H1 (cell line): ENCODE measurements around the gene ZNF670. TPM values are rescaled to one million over a fixed set of nuclear protein-coding genes. Genes with fewer than 3 reads are reported as not detected.
A peak's percentile ranks its signal among the peaks of the same experiment; 100 is the strongest.

ENCODE experiments used
- CTCF ChIA-PET: fragments of 300-600 bp; sonication (Branson Sonifier 250); formaldehyde crosslinking; loops from one replicate; lab custom pipeline; 2021; ENCODE audit not compliant: partially characterized antibody; lab: Charles Lee
- POLR2A ChIA-PET: fragments of 300-600 bp; sonication (Branson Sonifier 250); formaldehyde crosslinking; loops from one replicate; lab custom pipeline; 2021; ENCODE audit warnings: inconsistent platforms; ENCODE audit not compliant: partially characterized antibody; lab: Charles Lee
- DNase-seq, 2 experiments: peaks; one replicate each; pipeline versions ENCODE4 v3.0.0 to v3.0.0-alpha.2; 2010 to 2022; ENCODE audit warnings: low spot score in 2 of 2, low read depth in 1 of 2, mixed read lengths in 1 of 2
- FAIRE-seq: peaks from 2 replicates; lab custom pipeline; 2011; peaks lifted over from hg19 to GRCh38; lab: Jason Lieb, UNC
- H2AFZ ChIP-seq: 2 replicates; pipeline ENCODE4 v1.8.1; 2012; ENCODE audit warnings: low read length, inconsistent platforms
- H2AK5ac ChIP-seq: 2 replicates; pipeline ENCODE4 v1.6.1; 2013; ENCODE audit warnings: low read depth, low read length
- H2BK120ac ChIP-seq: replicated peaks from 2 replicates; pipeline ENCODE3; 2013; ENCODE audit warnings: low read depth, low read length, inconsistent platforms
- H2BK12ac ChIP-seq: 2 replicates; pipeline ENCODE4 v1.6.1; 2013; ENCODE audit warnings: low read depth, low read length
- H2BK15ac ChIP-seq: 2 replicates; pipeline ENCODE4 v1.6.1; 2013; ENCODE audit warnings: low read length
- H2BK20ac ChIP-seq: 2 replicates; pipeline ENCODE4 v1.6.1; 2013; ENCODE audit warnings: low read length
- H2BK5ac ChIP-seq: 2 replicates; pipeline ENCODE4 v1.6.1; 2013; ENCODE audit warnings: low read depth, low read length
- H3K14ac ChIP-seq: 2 replicates; pipeline ENCODE4 v1.6.1; 2013; ENCODE audit warnings: inconsistent platforms; ENCODE audit not compliant: insufficient read length
- H3K18ac ChIP-seq: 2 replicates; pipeline ENCODE4 v1.6.1; 2013; ENCODE audit warnings: low read length; ENCODE audit errors: extremely low read depth
- H3K23ac ChIP-seq: 2 replicates; pipeline ENCODE4 v1.6.1; 2013; ENCODE audit warnings: inconsistent platforms; ENCODE audit not compliant: insufficient read length
- H3K23me2 ChIP-seq: 2 replicates; pipeline ENCODE4 v1.6.1; 2013; ENCODE audit warnings: low read depth, low read length
- H3K27ac ChIP-seq: 2 replicates; pipeline ENCODE4 v1.6.1; 2011; ENCODE audit warnings: low read depth, low read length, inconsistent platforms
- H3K27me3 ChIP-seq, 4 experiments: replicated peaks in 1 of 4; 1 replicate in 1 of 4; 2 replicates in 3 of 4; pipeline versions ENCODE4 v1.6.1 to v1.8.1; 2011 to 2013; ENCODE audit warnings: low read length in 3 of 4, mild to moderate bottlenecking in 3 of 4, inconsistent platforms in 2 of 4, mixed read lengths in 2 of 4, moderate library complexity in 1 of 4; ENCODE audit not compliant: control insufficient read depth in 3 of 4, insufficient read depth in 3 of 4; ENCODE audit errors: extremely low read depth in 1 of 4
- H3K36me3 ChIP-seq, 4 experiments: 2 replicates each; pipeline versions ENCODE4 v1.6.1 to v1.8.1; 2011 to 2013; ENCODE audit warnings: mild to moderate bottlenecking in 4 of 4, low read length in 3 of 4, moderate library complexity in 2 of 4, control low read depth in 1 of 4, inconsistent platforms in 1 of 4; ENCODE audit not compliant: insufficient read depth in 4 of 4, control insufficient read depth in 2 of 4
- H3K4ac ChIP-seq: replicated peaks from 2 replicates; pipeline ENCODE3; 2013; ENCODE audit warnings: low read length, low read depth, mixed read lengths, inconsistent platforms; ENCODE audit not compliant: insufficient read length
- H3K4me1 ChIP-seq, 4 experiments: replicated peaks in 1 of 4; 1 replicate in 1 of 4; 2 replicates in 3 of 4; pipeline versions ENCODE4 v1.6.1 to v1.8.1; 2011 to 2013; ENCODE audit warnings: low read length in 3 of 4, inconsistent platforms in 2 of 4, mixed read lengths in 1 of 4; ENCODE audit not compliant: insufficient read depth in 4 of 4, control insufficient read depth in 3 of 4
- H3K4me2 ChIP-seq, 2 experiments: 2 replicates each; pipeline versions ENCODE4 v1.6.1 to v1.8.1; 2011 to 2013; ENCODE audit warnings: low read depth in 2 of 2, low read length in 2 of 2, control low read depth in 1 of 2, inconsistent platforms in 1 of 2, mild to moderate bottlenecking in 1 of 2; ENCODE audit not compliant: insufficient read depth in 1 of 2
- H3K4me3 ChIP-seq, 4 experiments: fragments of 200-600, 300-600 bp in 1 of 4; sonication (generic), shearing (Covaris generic), sonication (Bioruptor Twin) in 1 of 4; 2 replicates each; pipeline versions ENCODE4 v1.5.1 to v1.8.1; 2011 to 2016; ENCODE audit warnings: low read length in 4 of 4, low read depth in 3 of 4, control low read depth in 2 of 4, inconsistent platforms in 2 of 4, mild to moderate bottlenecking in 2 of 4, mixed read lengths in 1 of 4, moderate library complexity in 1 of 4; ENCODE audit not compliant: insufficient read depth in 2 of 4; ENCODE audit errors: extremely low read depth in 1 of 4
- H3K56ac ChIP-seq: replicated peaks from 2 replicates; pipeline ENCODE3; 2013; ENCODE audit warnings: low read depth, mild to moderate bottlenecking, mixed read lengths, low read length, inconsistent platforms; ENCODE audit not compliant: insufficient read length
- H3K79me1 ChIP-seq: 2 replicates; pipeline ENCODE4 v1.6.1; 2013; ENCODE audit warnings: low read depth, low read length, control low read depth
- H3K79me2 ChIP-seq, 2 experiments: 2 replicates each; pipeline versions ENCODE4 v1.6.1 to v1.8.1; 2012 to 2013; ENCODE audit warnings: low read length in 2 of 2, mild to moderate bottlenecking in 2 of 2, inconsistent platforms in 1 of 2; ENCODE audit not compliant: insufficient read depth in 2 of 2, control insufficient read depth in 1 of 2
- H3K9ac ChIP-seq, 4 experiments: replicated peaks in 1 of 4; 1 replicate in 1 of 4; 2 replicates in 3 of 4; pipeline versions ENCODE4 v1.6.1 to v1.8.1; 2011 to 2013; ENCODE audit warnings: low read depth in 3 of 4, low read length in 3 of 4, control low read depth in 2 of 4, mild to moderate bottlenecking in 2 of 4, moderate library complexity in 2 of 4, inconsistent platforms in 1 of 4; ENCODE audit errors: extremely low read depth in 1 of 4
- H3K9me3 ChIP-seq, 2 experiments: 2 replicates each; pipeline versions ENCODE4 v1.6.1 to v1.8.1; 2012 to 2013; ENCODE audit warnings: mild to moderate bottlenecking in 2 of 2, moderate library complexity in 2 of 2, control low read depth in 1 of 2, inconsistent platforms in 1 of 2, low read depth in 1 of 2, low read length in 1 of 2, mixed read lengths in 1 of 2; ENCODE audit not compliant: insufficient read depth in 2 of 2
- H4K20me1 ChIP-seq, 2 experiments: replicated peaks in 1 of 2; 2 replicates each; pipeline versions ENCODE3 to v1.8.1; 2011 to 2013; ENCODE audit warnings: inconsistent platforms in 2 of 2, low read length in 2 of 2, mild to moderate bottlenecking in 1 of 2; ENCODE audit not compliant: insufficient read depth in 2 of 2, control insufficient read depth in 1 of 2
- H4K5ac ChIP-seq: 2 replicates; pipeline ENCODE4 v1.6.1; 2013; ENCODE audit warnings: low read length, low read depth, mixed read lengths, inconsistent platforms; ENCODE audit not compliant: insufficient read length
- H4K8ac ChIP-seq: 2 replicates; pipeline ENCODE4 v1.8.0; 2013; ENCODE audit warnings: mild to moderate bottlenecking, moderate library complexity, low read length, inconsistent platforms; ENCODE audit not compliant: insufficient read depth; ENCODE audit errors: extremely low read depth
- H4K91ac ChIP-seq: replicated peaks from 2 replicates; pipeline ENCODE3; 2013; ENCODE audit warnings: low read length, mixed read lengths, inconsistent platforms; ENCODE audit not compliant: insufficient read length
- BCL11A ChIP-seq, 2 experiments: IDR thresholded peaks; one replicate each; pipeline ENCODE4 v1.6.1; 2011; ENCODE audit warnings: low read depth in 2 of 2, low read length in 2 of 2, mild to moderate bottlenecking in 2 of 2
- BRCA1 ChIP-seq: IDR thresholded peaks from 2 replicates; pipeline ENCODE4 v1.6.1; 2012; ENCODE audit warnings: low read depth, low read length, improper control_type of control experiment
- RBBP5 ChIP-seq: IDR thresholded peaks from 2 replicates; pipeline ENCODE4 v1.7.1; 2012; ENCODE audit warnings: low read depth, mild to moderate bottlenecking, inconsistent platforms, low read length, moderate library complexity, borderline replicate concordance
- TEAD4 ChIP-seq: IDR thresholded peaks from 2 replicates; pipeline ENCODE4 v1.6.1; 2012; ENCODE audit warnings: low read depth, low read length, inconsistent platforms, mixed read lengths
- WGBS, 2 experiments: shearing (Covaris generic) in 1 of 2; methylation state at CpG; one replicate each; pipeline versions ENCODE4 v1.1.6 to v1.1.7; 2013 to 2015; ENCODE audit warnings: low lambda C conversion rate in 2 of 2, mixed read lengths in 2 of 2, inconsistent platforms in 1 of 2, low coverage in 1 of 2, missing lambda C conversion rate in 1 of 2; ENCODE audit not compliant: insufficient replicate concordance in 2 of 2, insufficient coverage in 1 of 2, insufficient read length in 1 of 2; ENCODE audit errors: extremely low coverage in 1 of 2, missing lambda C conversion rate in 1 of 2; 5-methylcytosine and 5-hydroxymethylcytosine counted together
- polyA plus RNA-seq, 7 experiments: library from polyadenylated mRNA; depleted of rRNA in 3 of 7; stranded (reverse) in 5 of 7; unstranded in 2 of 7; fragments of >200 nt in 5 of 7; fragments of 200-250 nt in 2 of 7; gene quantifications; 1 replicate in 5 of 7; 2 replicates in 1 of 7; 4 replicates in 1 of 7; pipeline versions ENCODE4 v1.2.1 to v1.2.3, GENCODE V29; 2011 to 2013; ENCODE audit warnings: missing spikeins in 2 of 7, mixed read lengths in 2 of 7
- total RNA-seq: library from RNA; stranded (reverse); fragmentation: NEBNext Ultra II Directional; extraction: Animal tissue kit (Norgen Biotek cat#: 25700); gene quantifications from 2 replicates; pipeline ENCODE4 v1.2.1, GENCODE V29; 2021
- TF ChIP-seq, protein P1 (sequence below): IDR thresholded peaks from 2 replicates; pipeline ENCODE4 v1.6.1; 2012; ENCODE audit warnings: inconsistent platforms

Gene ZNF670
- total and polyA plus RNA-seq, 2 of the 8 experiments (the other 6 are each of a cell fraction or from before 2014, with no cell fraction given), result 2.8 to 15.4 TPM

- Histone ChIP-seq H3K27me3 (no peaks in the 10 kb centered on the region), H2BK20ac (no peak overlapping the region), H3K4me3 (peak overlapping the region; percentile 22 to 97 (median 86); a peak in 5 of 8 replicates), H4K20me1 (no peaks in the 10 kb centered on the region), H3K56ac (no peak overlapping the region), H4K91ac (no peak overlapping the region), H4K8ac (no peak overlapping the region), H3K4me1 (peaks cover 0 to 5% (median 4%) of the 10 kb centered on the region in 4 experiments; a peak in 4 of 7 replicates), H2BK15ac (no peak overlapping the region), H3K36me3 (peaks cover 0 to 22% (median 8%) of the 10 kb centered on the region in 4 experiments; a peak in 4 of 8 replicates), H3K27ac (no peak overlapping the region), H3K79me1 (peaks cover 6% of the 10 kb centered on the region), H2BK5ac (no peak overlapping the region), H3K9me3 (peaks cover 8 to 15% of the 10 kb centered on the region in 2 experiments), H3K23ac (no peak overlapping the region), H3K4me2 (peak overlapping the region; percentile 70 to 95), H2BK120ac (no peak overlapping the region), H4K5ac (no peak overlapping the region), H2AFZ (peak overlapping the region; percentile 80), H3K18ac (no peak overlapping the region), H2AK5ac (no peak overlapping the region), H3K14ac (no peak overlapping the region), H3K4ac (no peak overlapping the region), H3K23me2 (peaks cover 6% of the 10 kb centered on the region), H3K9ac (peak overlapping the region in 1 of 4 experiments; percentile 13; a peak in 3 of 7 replicates), H3K79me2 (peaks cover 14 to 38% of the 10 kb centered on the region in 2 experiments), H2BK12ac (no peak overlapping the region)
- DNase-seq, result no peak
- WGBS, 2 experiments, result 42% methylated on average over 23 of the region's 23 CpGs; no CpG with 5 or more reads in 1 of the 2 experiments
- no peak for FAIRE-seq
- CTCF ChIA-PET, result interaction anchor here (0.6 to 2.9 kb wide), 10 partner anchors 8 to 1804 kb away, joined by 3 to 8 read pairs (median 4); no protein-coding TSS in a partner anchor
- POLR2A ChIA-PET, result interaction anchor here (0.7 to 2.6 kb wide), 14 partner anchors 8 to 355 kb away, joined by 3 to 11 read pairs (median 6); partner anchors contain the start of genes SCCPDH, ZNF669 and ZNF695
- TF ChIP-seq TEAD4 (no peak), BCL11A (IDR thresholded peaks at IDR 0.05; ENCODE audit: low read depth in 2 of 2, low read length in 2 of 2) (no peak), RBBP5 (no peak), BRCA1 (no peak)
- TF ChIP-seq, protein P1, sequence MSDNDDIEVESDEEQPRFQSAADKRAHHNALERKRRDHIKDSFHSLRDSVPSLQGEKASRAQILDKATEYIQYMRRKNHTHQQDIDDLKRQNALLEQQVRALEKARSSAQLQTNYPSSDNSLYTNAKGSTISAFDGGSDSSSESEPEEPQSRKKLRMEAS, result no peak
Observed at GRCh38 chr1:247079141-247079874, 697 bp upstream of the ZNF670 start.
